Activated T-cell treated with anti-CD3 and anti-CD28 coated beads, Interleukin-2, amount 50 U/mL, for 48 hours (primary cell): Measurements from ENCODE around the gene ABCG4.
"Not testable (repeated sequence)": the region's sequence is repeated elsewhere in the genome, so short reads cannot be mapped to it uniquely, and the experiment has no call there.

Experiments
- DNase-seq, 2 experiments: peaks; one replicate each; pipeline ENCODE4 v3.0.0-alpha.2; 2020

ABCG4 gene

GRCh38 chr11:119116601-119117000 lies 32.3 kb upstream of the ABCG4 start:
- DNase-seq: no peak

- no peak for DNase-seq
These were observed 31.7 kb upstream of the ABCG4 start for GRCh38 chr11:119117004-119117706.

- no peak for DNase-seq
These were observed 30.6 kb upstream of the ABCG4 start for GRCh38 chr11:119118227-119118626.

- DNase-seq: no peak
These were observed 29.9 kb upstream of the ABCG4 start for GRCh38 chr11:119118946-119119345.

- no peak for DNase-seq
These were observed 28.2 kb upstream of the ABCG4 start for GRCh38 chr11:119120639-119121007.

- DNase-seq: peak; percentile 100
These were observed 27.6 kb upstream of the ABCG4 start, which contains the start of gene HINFP for GRCh38 chr11:119121008-119121810. HINFP (plus strand) TSS chr11:119121580; CDS start chr11:119126945, 5,365 bp downstream.

- no peak for DNase-seq
These were observed 27.1 kb upstream of the ABCG4 start for GRCh38 chr11:119121811-119122124.

GRCh38 chr11:119125821-119126220 lies 23.0 kb upstream of the ABCG4 start:
- DNase-seq: no peak

GRCh38 chr11:119126675-119127268 lies 22.1 kb upstream of the ABCG4 start:
- DNase-seq: no peak

- no peak for DNase-seq
These were observed 18.2 kb upstream of the ABCG4 start for GRCh38 chr11:119130662-119131061.

- DNase-seq: no peak
These were observed 14.4 kb upstream of the ABCG4 start for GRCh38 chr11:119134389-119134978.

GRCh38 chr11:119139276-119139675 lies 9.6 kb upstream of the ABCG4 start:
- DNase-seq: not testable (repeated sequence)

GRCh38 chr11:119144825-119145486 lies 3.9 kb upstream of the ABCG4 start:
- peak; percentile 42 for DNase-seq

GRCh38 chr11:119145551-119145950 lies 3.3 kb upstream of the ABCG4 start:
- DNase-seq: no peak

- DNase-seq: no peak
These were observed 1.1 kb upstream of the ABCG4 start for GRCh38 chr11:119147604-119148333.

GRCh38 chr11:119148720-119149017 lies 183 bp upstream of the ABCG4 start:
- no peak for DNase-seq

- DNase-seq: no peak
These were observed 979 bp downstream of the ABCG4 start for GRCh38 chr11:119149786-119150275.

- no peak for DNase-seq
These were observed 3.2 kb downstream of the ABCG4 start for GRCh38 chr11:119152043-119152442.

- DNase-seq: no peak
These were observed 3.8 kb downstream of the ABCG4 start for GRCh38 chr11:119152604-119153003.

GRCh38 chr11:119153049-119153818 lies 4.4 kb downstream of the ABCG4 start:
- DNase-seq: no peak

GRCh38 chr11:119154178-119154577 lies 5.3 kb downstream of the ABCG4 start:
- no peak for DNase-seq
